Measurements from ENCODE around the gene KIAA1217.

GRCh38 chr10:24214762-24215161, 5.8 kb downstream of the KIAA1217 start:
- TF ChIP-seq, protein P1, sequence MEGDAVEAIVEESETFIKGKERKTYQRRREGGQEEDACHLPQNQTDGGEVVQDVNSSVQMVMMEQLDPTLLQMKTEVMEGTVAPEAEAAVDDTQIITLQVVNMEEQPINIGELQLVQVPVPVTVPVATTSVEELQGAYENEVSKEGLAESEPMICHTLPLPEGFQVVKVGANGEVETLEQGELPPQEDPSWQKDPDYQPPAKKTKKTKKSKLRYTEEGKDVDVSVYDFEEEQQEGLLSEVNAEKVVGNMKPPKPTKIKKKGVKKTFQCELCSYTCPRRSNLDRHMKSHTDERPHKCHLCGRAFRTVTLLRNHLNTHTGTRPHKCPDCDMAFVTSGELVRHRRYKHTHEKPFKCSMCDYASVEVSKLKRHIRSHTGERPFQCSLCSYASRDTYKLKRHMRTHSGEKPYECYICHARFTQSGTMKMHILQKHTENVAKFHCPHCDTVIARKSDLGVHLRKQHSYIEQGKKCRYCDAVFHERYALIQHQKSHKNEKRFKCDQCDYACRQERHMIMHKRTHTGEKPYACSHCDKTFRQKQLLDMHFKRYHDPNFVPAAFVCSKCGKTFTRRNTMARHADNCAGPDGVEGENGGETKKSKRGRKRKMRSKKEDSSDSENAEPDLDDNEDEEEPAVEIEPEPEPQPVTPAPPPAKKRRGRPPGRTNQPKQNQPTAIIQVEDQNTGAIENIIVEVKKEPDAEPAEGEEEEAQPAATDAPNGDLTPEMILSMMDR (IDR thresholded peaks at IDR 0.05; ENCODE audit: insufficient read depth, low read length, poor library complexity, severe bottlenecking) = no peak
- TF ChIP-seq EZH2phosphoT487 (conservative IDR thresholded peaks at IDR 0.05; ENCODE audit: low read length) = no peak
